Measurements from ENCODE around the gene MED29. TPM values are rescaled to one million over a fixed set of nuclear protein-coding genes. Genes with fewer than 3 reads are reported as not detected.

The MED29 gene
- total and polyA plus RNA-seq, 10 of the 15 experiments (the other 5 are each of a cell fraction or from before 2014, with no cell fraction given) = 3.2 to 36.6 (median 22.8) TPM

DNA sequence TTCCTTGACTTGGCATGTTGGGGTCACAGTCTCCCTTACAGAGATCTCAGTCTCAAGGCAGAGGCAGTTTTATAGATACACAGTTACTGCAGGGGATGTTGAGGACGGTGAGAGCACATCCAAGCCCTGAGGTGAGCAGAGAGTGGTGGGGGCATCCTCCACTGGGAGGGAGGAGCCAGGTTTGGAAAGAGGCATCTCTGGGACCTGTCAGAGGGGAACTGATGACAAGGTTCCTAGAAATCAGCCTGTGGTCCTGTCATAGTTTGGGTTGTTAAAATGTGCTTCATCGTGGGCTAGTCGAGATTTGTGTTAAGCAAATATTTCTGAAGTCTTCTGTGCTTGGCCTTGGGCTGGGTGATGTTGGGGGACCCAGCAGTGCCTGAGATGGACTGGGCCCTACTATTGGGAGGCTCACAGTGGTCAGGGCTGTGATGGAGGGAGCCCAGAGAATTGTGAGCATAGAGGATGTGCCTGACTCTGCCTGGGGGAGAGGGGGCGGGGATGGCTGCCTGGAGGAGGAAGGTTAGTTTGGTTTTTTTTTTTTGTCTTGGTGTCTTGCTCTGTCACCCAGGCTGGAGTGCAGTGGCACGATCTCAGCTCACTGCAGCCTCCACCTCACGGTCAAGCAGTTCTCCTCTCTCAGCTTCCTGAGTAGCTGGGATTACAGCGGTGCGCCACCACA lies 58.1 kb downstream of the MED29 start (continued):
- no peak for TF ChIP-seq NKRF (conservative IDR thresholded peaks at IDR 0.05)
- 0 out of 2 replicates have a peak, but pooled peaks have one; percentile 46 for TF ChIP-seq HDGF (IDR thresholded peaks at IDR 0.05)
- no peak for TF ChIP-seq LARP7 (IDR thresholded peaks at IDR 0.05)
- TF ChIP-seq BCL11A (IDR thresholded peaks at IDR 0.05; ENCODE audit: low read depth, low read length) = no peak
- TF ChIP-seq NBN (IDR thresholded peaks at IDR 0.05) = 0 out of 2 replicates have a peak, but pooled peaks have one; percentile 22
- no peak for TF ChIP-seq E4F1 (IDR thresholded peaks at IDR 0.05; ENCODE audit: borderline replicate concordance, partially characterized antibody)
- TF ChIP-seq STAT1 (conservative IDR thresholded peaks at IDR 0.05) = no peak
- no peak for TF ChIP-seq RELA (IDR thresholded peaks at IDR 0.05; ENCODE audit: borderline replicate concordance, partially characterized antibody)
- no peak for TF ChIP-seq RB1 (IDR thresholded peaks at IDR 0.05; ENCODE audit: borderline replicate concordance)

Small RNA genes within 50 kb of the gene (microRNA-seq; reads per million reads assigned to microRNA genes)
- gene MIR4530 = 0.94 reads per million

Small RNA genes within 50 kb of the gene (small RNA-seq; reads per million reads assigned to genes)
- 3.3 reads per million, percentile 79 among the genes with 10 or more reads in this experiment for gene AC011445.2
- 0.20 reads per million for gene MIR4530
- not detected for gene RN7SL566P

Other genes starting within 250 kb of the MED29 start
Only the 7 nearest of the 20 such genes appear.
- 119 and 121 TPM in 2 replicates for gene GMFG, start 55.3 kb upstream of the MED29 start, total RNA-seq (2014; rRNA removed)
- 159 and 169 TPM in 2 replicates for gene GMFG, start 55.3 kb upstream of the MED29 start, total RNA-seq (2014; rRNA removed; fragmentation: Illumina TruSeq; extraction: Trizol)
- gene GMFG, start 55.3 kb upstream of the MED29 start, total RNA-seq (2021) = 197 and 211 TPM in 2 replicates
- gene GMFG, start 55.3 kb upstream of the MED29 start, polyA plus RNA-seq (2011; rRNA removed) = 189 and 194 TPM in 2 replicates
- 198 and 203 TPM in 2 replicates for gene GMFG, start 55.3 kb upstream of the MED29 start, polyA plus RNA-seq (2014; fragmentation: Illumina TruSeq; extraction: Trizol)
- 100 to 1,000 TPM; 591 to 635 TPM for gene GMFG, start 55.3 kb upstream of the MED29 start, polyA plus RNA-seq (2014; fragmentation: Nextera tagmentation; extraction: Ambion mirVana)
- 154 and 160 TPM in 2 replicates for gene GMFG, start 55.3 kb upstream of the MED29 start, polyA plus RNA-seq (2014; rRNA removed)
- gene GMFG, start 55.3 kb upstream of the MED29 start, polyA plus RNA-seq (2016; fragmentation: Nextera tagmentation; extraction: Ambion mirVana) = 100 to 1,000 TPM; 254 to 256 TPM
- 19.1 and 25.0 TPM in 2 replicates for gene SAMD4B, start 49.0 kb upstream of the MED29 start, total RNA-seq (2014; rRNA removed)
- gene SAMD4B, start 49.0 kb upstream of the MED29 start, total RNA-seq (2014; rRNA removed; fragmentation: Illumina TruSeq; extraction: Trizol) = 9.6 and 10.9 TPM in 2 replicates
- 36.1 and 38.4 TPM in 2 replicates for gene SAMD4B, start 49.0 kb upstream of the MED29 start, total RNA-seq (2021)
- 5.3 and 18.7 TPM in 2 replicates for gene SAMD4B, start 49.0 kb upstream of the MED29 start, polyA plus RNA-seq (2011; rRNA removed)
- gene SAMD4B, start 49.0 kb upstream of the MED29 start, polyA plus RNA-seq (2014; fragmentation: Illumina TruSeq; extraction: Trizol) = 14.1 and 23.0 TPM in 2 replicates
- 1 to 10 TPM; 2.4 to 3.8 TPM for gene SAMD4B, start 49.0 kb upstream of the MED29 start, polyA plus RNA-seq (2014; fragmentation: Nextera tagmentation; extraction: Ambion mirVana)
- 43.3 and 53.3 TPM in 2 replicates for gene SAMD4B, start 49.0 kb upstream of the MED29 start, polyA plus RNA-seq (2014; rRNA removed)
- 10 to 100 TPM; 24.7 to 24.8 TPM for gene SAMD4B, start 49.0 kb upstream of the MED29 start, polyA plus RNA-seq (2016; fragmentation: Nextera tagmentation; extraction: Ambion mirVana)
- 35.9 and 40.0 TPM in 2 replicates for gene PAF1, start 272 bp upstream of the MED29 start, total RNA-seq (2014; rRNA removed)
- gene PAF1, start 272 bp upstream of the MED29 start, total RNA-seq (2014; rRNA removed; fragmentation: Illumina TruSeq; extraction: Trizol) = 26.2 and 32.2 TPM in 2 replicates
- gene PAF1, start 272 bp upstream of the MED29 start, total RNA-seq (2021) = 33.8 and 34.8 TPM in 2 replicates
- 34.2 and 44.6 TPM in 2 replicates for gene PAF1, start 272 bp upstream of the MED29 start, polyA plus RNA-seq (2011; rRNA removed)
- 38.3 and 44.2 TPM in 2 replicates for gene PAF1, start 272 bp upstream of the MED29 start, polyA plus RNA-seq (2014; fragmentation: Illumina TruSeq; extraction: Trizol)
- gene PAF1, start 272 bp upstream of the MED29 start, polyA plus RNA-seq (2014; fragmentation: Nextera tagmentation; extraction: Ambion mirVana) = 1 to 10 TPM; 1.7 to 3.7 TPM
- 39.2 and 41.8 TPM in 2 replicates for gene PAF1, start 272 bp upstream of the MED29 start, polyA plus RNA-seq (2014; rRNA removed)
- gene PAF1, start 272 bp upstream of the MED29 start, polyA plus RNA-seq (2016; fragmentation: Nextera tagmentation; extraction: Ambion mirVana) = 10 to 100 TPM; 39.3 to 45.8 TPM
- gene ZFP36, start 15.5 kb downstream of the MED29 start, total RNA-seq (2014; rRNA removed) = 10.1 and 11.9 TPM in 2 replicates
- 10.0 and 10.1 TPM in 2 replicates for gene ZFP36, start 15.5 kb downstream of the MED29 start, total RNA-seq (2014; rRNA removed; fragmentation: Illumina TruSeq; extraction: Trizol)
- 50.1 and 55.0 TPM in 2 replicates for gene ZFP36, start 15.5 kb downstream of the MED29 start, total RNA-seq (2021)
- 2.9 and 5.3 TPM in 2 replicates for gene ZFP36, start 15.5 kb downstream of the MED29 start, polyA plus RNA-seq (2011; rRNA removed)
- gene ZFP36, start 15.5 kb downstream of the MED29 start, polyA plus RNA-seq (2014; fragmentation: Illumina TruSeq; extraction: Trizol) = 24.3 and 30.2 TPM in 2 replicates
- gene ZFP36, start 15.5 kb downstream of the MED29 start, polyA plus RNA-seq (2014; fragmentation: Nextera tagmentation; extraction: Ambion mirVana) = 1 to 10 TPM; 5.3 to 7.8 TPM
- gene ZFP36, start 15.5 kb downstream of the MED29 start, polyA plus RNA-seq (2014; rRNA removed) = 31.3 and 31.6 TPM in 2 replicates
- gene ZFP36, start 15.5 kb downstream of the MED29 start, polyA plus RNA-seq (2016; fragmentation: Nextera tagmentation; extraction: Ambion mirVana) = 10 to 100 TPM; 39.7 to 43.7 TPM
- gene PLEKHG2, start 21.3 kb downstream of the MED29 start, total RNA-seq (2014; rRNA removed) = 13.4 and 18.1 TPM in 2 replicates
- gene PLEKHG2, start 21.3 kb downstream of the MED29 start, total RNA-seq (2014; rRNA removed; fragmentation: Illumina TruSeq; extraction: Trizol) = 12.1 and 13.6 TPM in 2 replicates
- 56.6 and 62.5 TPM in 2 replicates for gene PLEKHG2, start 21.3 kb downstream of the MED29 start, total RNA-seq (2021)
- 6.3 and 10.4 TPM in 2 replicates for gene PLEKHG2, start 21.3 kb downstream of the MED29 start, polyA plus RNA-seq (2011; rRNA removed)
- 17.1 and 114 TPM in 2 replicates for gene PLEKHG2, start 21.3 kb downstream of the MED29 start, polyA plus RNA-seq (2014; fragmentation: Illumina TruSeq; extraction: Trizol)
- 1 to 10 TPM; 3.0 to 7.2 TPM for gene PLEKHG2, start 21.3 kb downstream of the MED29 start, polyA plus RNA-seq (2014; fragmentation: Nextera tagmentation; extraction: Ambion mirVana)
- gene PLEKHG2, start 21.3 kb downstream of the MED29 start, polyA plus RNA-seq (2014; rRNA removed) = 25.2 and 31.8 TPM in 2 replicates
- 10 to 100 TPM; 17.3 to 18.1 TPM for gene PLEKHG2, start 21.3 kb downstream of the MED29 start, polyA plus RNA-seq (2016; fragmentation: Nextera tagmentation; extraction: Ambion mirVana)
- gene RPS16, start 44.6 kb downstream of the MED29 start, total RNA-seq (2014; rRNA removed) = 1,897 and 2,276 TPM in 2 replicates
- gene RPS16, start 44.6 kb downstream of the MED29 start, total RNA-seq (2014; rRNA removed; fragmentation: Illumina TruSeq; extraction: Trizol) = 144 and 148 TPM in 2 replicates
- gene RPS16, start 44.6 kb downstream of the MED29 start, total RNA-seq (2021) = 3,603 and 3,713 TPM in 2 replicates
- 1,202 and 1,881 TPM in 2 replicates for gene RPS16, start 44.6 kb downstream of the MED29 start, polyA plus RNA-seq (2011; rRNA removed)
- 1,250 and 2,410 TPM in 2 replicates for gene RPS16, start 44.6 kb downstream of the MED29 start, polyA plus RNA-seq (2014; fragmentation: Illumina TruSeq; extraction: Trizol)
- gene RPS16, start 44.6 kb downstream of the MED29 start, polyA plus RNA-seq (2014; fragmentation: Nextera tagmentation; extraction: Ambion mirVana) = 1,000 to 10,000 TPM; 3,810 to 4,177 TPM
- gene RPS16, start 44.6 kb downstream of the MED29 start, polyA plus RNA-seq (2014; rRNA removed) = 4,404 and 4,810 TPM in 2 replicates
- 1,000 to 10,000 TPM; 1,821 to 1,829 TPM for gene RPS16, start 44.6 kb downstream of the MED29 start, polyA plus RNA-seq (2016; fragmentation: Nextera tagmentation; extraction: Ambion mirVana)
- gene SUPT5H, start 54.2 kb downstream of the MED29 start, total RNA-seq (2014; rRNA removed) = 87.8 and 93.6 TPM in 2 replicates
- 48.9 and 51.5 TPM in 2 replicates for gene SUPT5H, start 54.2 kb downstream of the MED29 start, total RNA-seq (2014; rRNA removed; fragmentation: Illumina TruSeq; extraction: Trizol)
- 119 and 138 TPM in 2 replicates for gene SUPT5H, start 54.2 kb downstream of the MED29 start, total RNA-seq (2021)
- 43.2 and 64.5 TPM in 2 replicates for gene SUPT5H, start 54.2 kb downstream of the MED29 start, polyA plus RNA-seq (2011; rRNA removed)
- gene SUPT5H, start 54.2 kb downstream of the MED29 start, polyA plus RNA-seq (2014; fragmentation: Illumina TruSeq; extraction: Trizol) = 58.7 and 88.1 TPM in 2 replicates
- gene SUPT5H, start 54.2 kb downstream of the MED29 start, polyA plus RNA-seq (2014; fragmentation: Nextera tagmentation; extraction: Ambion mirVana) = 10 to 100 TPM; 27.2 to 75.0 TPM
- gene SUPT5H, start 54.2 kb downstream of the MED29 start, polyA plus RNA-seq (2014; rRNA removed) = 79.1 and 87.0 TPM in 2 replicates
- gene SUPT5H, start 54.2 kb downstream of the MED29 start, polyA plus RNA-seq (2016; fragmentation: Nextera tagmentation; extraction: Ambion mirVana) = 100 to 1,000 TPM; 188 to 194 TPM

All from GM12878 (cell line).